GM12878 (cell line): Measurements from ENCODE around the gene FAM171A1. TPM values are rescaled to one million over a fixed set of nuclear protein-coding genes. Genes with fewer than 3 reads are reported as not detected.

ENCODE experiments used
- BHLHE40 ChIP-seq, 2 experiments: fragments of 450-650 bp in 1 of 2; IDR thresholded peaks; 2 replicates each; pipeline ENCODE4 v1.6.1; 2011 to 2017; ENCODE audit warnings: low read depth in 2 of 2, borderline replicate concordance in 1 of 2, improper control_type of control experiment in 1 of 2, low read length in 1 of 2, mild to moderate bottlenecking in 1 of 2
- CUX1 ChIP-seq: IDR thresholded peaks from 2 replicates; pipeline ENCODE4 v1.6.1; 2012; ENCODE audit warnings: improper control_type of control experiment, low read depth, low read length; ENCODE audit not compliant: insufficient replicate concordance
- ESRRA ChIP-seq: IDR thresholded peaks from 2 replicates; pipeline ENCODE4 v1.6.1; 2012; ENCODE audit warnings: mild to moderate bottlenecking, low read length, improper control_type of control experiment
- FOXM1 ChIP-seq: IDR thresholded peaks from 2 replicates; pipeline ENCODE4 v1.6.1; 2012; ENCODE audit warnings: low read depth, mild to moderate bottlenecking, inconsistent platforms, low read length, moderate library complexity
- NBN ChIP-seq: fragments of 450-650 bp; IDR thresholded peaks from 2 replicates; pipeline ENCODE4 v1.6.1; 2016
- RAD21 ChIP-seq: IDR thresholded peaks from 2 replicates; pipeline ENCODE4 v1.6.1; 2011; ENCODE audit warnings: mild to moderate bottlenecking, low read depth, low read length, moderate library complexity; ENCODE audit not compliant: insufficient read depth
- SMARCA5 ChIP-seq: fragments of 450-650 bp; IDR thresholded peaks from 2 replicates; pipeline ENCODE4 v1.6.1; 2017; ENCODE audit warnings: mild to moderate bottlenecking
- TCF7 ChIP-seq: IDR thresholded peaks from 2 replicates; pipeline ENCODE4 v1.6.1; 2014; ENCODE audit warnings: antibody characterized with exemption, borderline replicate concordance
- ZNF217 ChIP-seq: fragments of 450-650 bp; IDR thresholded peaks from 2 replicates; pipeline ENCODE4 v1.6.1; 2017; ENCODE audit warnings: antibody characterized with exemption, mild to moderate bottlenecking
- ZSCAN29 ChIP-seq: fragments of 450-650 bp; IDR thresholded peaks from 2 replicates; pipeline ENCODE4 v1.6.1; 2017; ENCODE audit warnings: mild to moderate bottlenecking, moderate library complexity
- polyA plus RNA-seq, 11 experiments: library from polyadenylated mRNA; depleted of rRNA in 4 of 11; unstranded in 6 of 11; stranded (reverse) in 5 of 11; fragments of >200 nt; fragmentation: Nextera tagmentation in 4 of 11; fragmentation: Illumina TruSeq in 1 of 11; extraction: Ambion mirVana in 4 of 11; extraction: Trizol in 1 of 11; gene quantifications; 1 replicate in 1 of 11; 2 replicates in 10 of 11; pipeline versions ENCODE4 v1.2.1 to v1.2.3, GENCODE V29; 2011 to 2016; ENCODE audit warnings: inconsistent platforms in 2 of 11, missing spikeins in 2 of 11, low read depth in 1 of 11
- total RNA-seq, 4 experiments: library from RNA; depleted of rRNA in 3 of 4; stranded (reverse); fragments of >200 nt in 3 of 4; fragmentation: Illumina TruSeq in 1 of 4; extraction: Trizol in 1 of 4; gene quantifications; 2 replicates each; pipeline versions ENCODE4 v1.2.1 to v1.2.3, GENCODE V29; 2013 to 2021

FAM171A1 gene
- total and polyA plus RNA-seq, 10 of the 15 experiments (the other 5 are each of a cell fraction or from before 2014, with no cell fraction given), result 0.05 to 0.28 (median 0.10) TPM; not detected in 1

DNA sequence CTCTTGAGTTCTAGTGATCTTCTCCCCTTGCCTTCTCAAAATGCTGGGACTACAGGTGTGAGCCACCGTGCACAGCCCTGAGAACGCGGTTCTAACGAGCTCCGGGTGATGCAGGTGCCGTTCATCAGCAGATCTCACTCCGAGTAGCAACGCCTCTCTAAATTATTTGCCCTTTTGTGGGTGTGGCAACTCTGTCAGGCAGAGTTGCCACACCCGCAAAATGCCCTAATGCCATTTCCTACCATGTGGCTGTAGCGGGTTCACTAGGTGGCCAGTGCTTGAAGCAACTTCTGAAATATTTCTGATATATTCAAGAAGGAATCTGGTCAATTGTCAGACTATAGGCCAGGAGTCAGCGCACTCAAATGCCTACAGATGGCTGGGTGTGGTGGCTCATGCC lies 139.7 kb downstream of the FAM171A1 start (continued):
- no peak for TF ChIP-seq ESRRA
- TF ChIP-seq BHLHE40 (IDR thresholded peaks at IDR 0.05; ENCODE audit: borderline replicate concordance in 1 of 2, low read depth in 2 of 2, low read length in 1 of 2), result no peak
- TF ChIP-seq ZSCAN29, result no peak
- no peak for TF ChIP-seq RAD21
- TF ChIP-seq CUX1, result no peak
- TF ChIP-seq ZNF217, result no peak
- TF ChIP-seq SMARCA5, result no peak
- TF ChIP-seq NBN, result no peak
- TF ChIP-seq TCF7, result no peak
- no peak for TF ChIP-seq FOXM1
- TF ChIP-seq, all 136 proteins: peak for 0
